OCI-LY7 (cell line): ENCODE measurements around the gene PPM1H.

Experiments used
- EZH2phosphoT487 ChIP-seq: fragments of 200-600 bp; sonication (generic); IDR thresholded peaks from 2 replicates; pipeline ENCODE4 v1.6.1; 2018; ENCODE audit warnings: low read depth, borderline replicate concordance, mild to moderate bottlenecking, mixed run types, antibody characterized with exemption, low read length, moderate library complexity, mixed read lengths
- TF ChIP-seq, protein P1 (sequence below): fragments of 200-600 bp; sonication (generic); conservative IDR thresholded peaks from 2 replicates; pipeline ENCODE4 v1.5.1; 2014; ENCODE audit warnings: mild to moderate bottlenecking, antibody characterized with exemption, low read length, moderate library complexity, mixed read lengths

DNA sequence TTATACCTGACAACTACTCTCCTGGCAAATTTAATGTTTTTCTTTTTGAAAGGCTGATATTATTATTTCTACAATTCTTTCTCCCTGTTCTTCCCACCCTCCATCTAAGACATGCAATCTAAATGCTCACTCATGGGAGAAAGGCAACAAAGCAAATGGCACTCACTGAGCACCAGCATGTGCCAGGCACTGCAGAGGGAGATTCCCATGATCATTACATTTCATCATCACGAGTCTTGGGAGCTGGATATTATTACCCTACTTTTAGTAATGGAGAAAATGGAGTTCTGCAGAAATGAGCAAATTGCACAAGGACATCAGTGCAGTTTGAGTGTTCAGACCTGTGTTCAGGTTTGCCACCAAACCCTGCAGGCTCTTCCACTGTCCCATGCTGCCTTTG, 27.9 kb downstream of the PPM1H start:
- TF ChIP-seq EZH2phosphoT487 = no peak
- TF ChIP-seq, protein P1, sequence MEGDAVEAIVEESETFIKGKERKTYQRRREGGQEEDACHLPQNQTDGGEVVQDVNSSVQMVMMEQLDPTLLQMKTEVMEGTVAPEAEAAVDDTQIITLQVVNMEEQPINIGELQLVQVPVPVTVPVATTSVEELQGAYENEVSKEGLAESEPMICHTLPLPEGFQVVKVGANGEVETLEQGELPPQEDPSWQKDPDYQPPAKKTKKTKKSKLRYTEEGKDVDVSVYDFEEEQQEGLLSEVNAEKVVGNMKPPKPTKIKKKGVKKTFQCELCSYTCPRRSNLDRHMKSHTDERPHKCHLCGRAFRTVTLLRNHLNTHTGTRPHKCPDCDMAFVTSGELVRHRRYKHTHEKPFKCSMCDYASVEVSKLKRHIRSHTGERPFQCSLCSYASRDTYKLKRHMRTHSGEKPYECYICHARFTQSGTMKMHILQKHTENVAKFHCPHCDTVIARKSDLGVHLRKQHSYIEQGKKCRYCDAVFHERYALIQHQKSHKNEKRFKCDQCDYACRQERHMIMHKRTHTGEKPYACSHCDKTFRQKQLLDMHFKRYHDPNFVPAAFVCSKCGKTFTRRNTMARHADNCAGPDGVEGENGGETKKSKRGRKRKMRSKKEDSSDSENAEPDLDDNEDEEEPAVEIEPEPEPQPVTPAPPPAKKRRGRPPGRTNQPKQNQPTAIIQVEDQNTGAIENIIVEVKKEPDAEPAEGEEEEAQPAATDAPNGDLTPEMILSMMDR = no peak
